Activated gamma-delta T cell treated with Interleukin-2 at 50 U/mL for 16 hours (primary cell): ENCODE measurements around the gene DDX46.
"Not testable (repeated sequence)": the region's sequence is repeated elsewhere in the genome, so short reads cannot be mapped to it uniquely, and the experiment has no call there.

Source experiments
- DNase-seq: peaks from one replicate; pipeline ENCODE4 v3.0.0-alpha.2; 2020

The DDX46 gene

GRCh38 chr5:134758504-134759341 lies at the start of gene DDX46:
Gene DDX46, plus strand, starts transcription at chr5:134758779. Its CDS starts 160 bp downstream, at chr5:134758939.
- peak; percentile 93 for DNase-seq

GRCh38 chr5:134714120-134714519 lies 44.5 kb upstream of the DDX46 start:
- DNase-seq = no peak

- no peak for DNase-seq
Measured at GRCh38 chr5:134714541-134714940, 44.0 kb upstream of the DDX46 start.

- DNase-seq = not testable (repeated sequence)
Measured at GRCh38 chr5:134715466-134715865, 43.1 kb upstream of the DDX46 start.

GRCh38 chr5:134724872-134725271 lies 33.7 kb upstream of the DDX46 start:
- DNase-seq = no peak

GRCh38 chr5:134732819-134733218 lies 25.8 kb upstream of the DDX46 start:
- DNase-seq = no peak

- no peak for DNase-seq
Measured at GRCh38 chr5:134735243-134735642, 23.3 kb upstream of the DDX46 start.

GRCh38 chr5:134736173-134736812 lies 22.3 kb upstream of the DDX46 start:
- no peak for DNase-seq

- peak; percentile 97 for DNase-seq
Measured at GRCh38 chr5:134738133-134738962, 20.2 kb upstream of the DDX46 start, which contains the start of gene CAMLG. Gene CAMLG, plus strand, starts transcription at chr5:134738548. Its CDS starts 73 bp downstream, at chr5:134738621.

GRCh38 chr5:134738963-134739661 lies 19.5 kb upstream of the DDX46 start:
- no peak for DNase-seq

- DNase-seq = no peak
Measured at GRCh38 chr5:134741052-134741451, 17.5 kb upstream of the DDX46 start.

- no peak for DNase-seq
Measured at GRCh38 chr5:134742134-134742533, 16.4 kb upstream of the DDX46 start.

- DNase-seq = no peak
Measured at GRCh38 chr5:134749415-134749814, 9.2 kb upstream of the DDX46 start.

GRCh38 chr5:134758176-134758503 lies 439 bp upstream of the DDX46 start:
- no peak for DNase-seq

- not testable (repeated sequence) for DNase-seq
Measured at GRCh38 chr5:134767528-134768291, 9.1 kb downstream of the DDX46 start.

- no peak for DNase-seq
Measured at GRCh38 chr5:134769206-134769605, 10.6 kb downstream of the DDX46 start.

GRCh38 chr5:134772461-134773125 lies 14.0 kb downstream of the DDX46 start:
- DNase-seq = no peak

GRCh38 chr5:134777366-134777765 lies 18.8 kb downstream of the DDX46 start:
- DNase-seq = no peak

- no peak for DNase-seq
Measured at GRCh38 chr5:134784241-134784920, 25.8 kb downstream of the DDX46 start.

- no peak for DNase-seq
Measured at GRCh38 chr5:134784946-134785620, 26.5 kb downstream of the DDX46 start.
